HCT116 (cell line): ENCODE measurements around the gene TACO1. TPM values are rescaled to one million over a fixed set of nuclear protein-coding genes. Genes with fewer than 3 reads are reported as not detected.

Experiments used
- ATAC-seq: fragments of 200-7000 bp; cut with Tn5 transposase; 2 replicates; pipeline ENCODE4 v1.9.1; 2020; ENCODE audit warnings: mild to moderate bottlenecking, moderate library complexity
- BruUV-seq: library from RNA; stranded (reverse); fragments of 400-500 nt; replicated peaks from 2 replicates; lab custom pipeline; 2021; lab: Mats Ljungman, UMichigan
- CTCF ChIA-PET: fragments of 300-600 bp; sonication (Branson Sonifier 250); formaldehyde crosslinking; loops from one replicate; lab custom pipeline; 2021; ENCODE audit warnings: antibody characterized with exemption; lab: Charles Lee
- POLR2A ChIA-PET: fragments of 300-600, 350-600 bp; sonication (Branson Sonifier 250); formaldehyde crosslinking; loops from one replicate; lab custom pipeline; 2021; ENCODE audit warnings: antibody characterized with exemption; lab: Charles Lee
- RAD21 ChIA-PET, 2 experiments: fragments of 300-600 bp; sonication (Branson Sonifier 250); formaldehyde crosslinking; loops; one replicate each; lab custom pipeline; 2023; ENCODE audit warnings: low total read pairs in 2 of 2; ENCODE audit not compliant: uncharacterized antibody in 2 of 2, unreplicated experiment in 2 of 2, low non-redundant PET in 1 of 2; lab: Charles Lee
- DNase-seq: peaks from one replicate; pipeline ENCODE4 v3.0.0-alpha.2; 2010; ENCODE audit warnings: low read depth, low spot score
- H2AFZ ChIP-seq: fragments of 200-600 bp; shearing (Covaris generic), sonication (generic); 2 replicates; pipeline ENCODE4 v1.6.1; 2017; ENCODE audit warnings: low read depth, mixed run types, mixed read lengths, antibody characterized with exemption, low read length; ENCODE audit not compliant: poor library complexity, severe bottlenecking
- H3K27ac ChIP-seq: 2 replicates; pipeline ENCODE4 v1.5.1; 2012; ENCODE audit warnings: low read depth, low read length
- H3K27me3 ChIP-seq: fragments of 200-600 bp; sonication (generic); 2 replicates; pipeline ENCODE4 v1.6.1; 2016; ENCODE audit warnings: mixed run types, low read length, mixed read lengths; ENCODE audit not compliant: insufficient read depth
- H3K36me3 ChIP-seq, 2 experiments: fragments of 200-500 bp in 1 of 2; fragments of 200-600 bp in 1 of 2; sonication (Bioruptor generic) in 1 of 2; sonication (generic) in 1 of 2; 2 replicates each; pipeline versions ENCODE4 v1.5.1 to v1.6.1; 2014 to 2016; ENCODE audit warnings: low read length in 2 of 2, inconsistent platforms in 1 of 2, mixed read lengths in 1 of 2, mixed run types in 1 of 2; ENCODE audit not compliant: insufficient read depth in 2 of 2, control insufficient read depth in 1 of 2
- H3K4me1 ChIP-seq, 2 experiments: fragments of 200-600 bp in 1 of 2; sonication (generic) in 1 of 2; 2 replicates each; pipeline versions ENCODE4 v1.5.1 to v1.6.1; 2012 to 2017; ENCODE audit warnings: low read length in 2 of 2, inconsistent platforms in 1 of 2, mild to moderate bottlenecking in 1 of 2, mixed read lengths in 1 of 2, mixed run types in 1 of 2, moderate library complexity in 1 of 2; ENCODE audit not compliant: insufficient read depth in 2 of 2, control insufficient read depth in 1 of 2
- H3K4me2 ChIP-seq: fragments of 200-600 bp; sonication (generic); 2 replicates; pipeline ENCODE4 v1.6.1; 2017; ENCODE audit warnings: mixed run types, low read length, mixed read lengths
- H3K4me3 ChIP-seq, 2 experiments: fragments of 200-600 bp in 1 of 2; sonication (generic) in 1 of 2; replicated peaks in 1 of 2; 2 replicates each; pipeline ENCODE4 v1.5.1; 2011 to 2016; ENCODE audit warnings: low read length in 2 of 2, control low read depth in 1 of 2, low read depth in 1 of 2, mild to moderate bottlenecking in 1 of 2, mixed read lengths in 1 of 2, mixed run types in 1 of 2
- H3K79me2 ChIP-seq: fragments of 200-600 bp; sonication (generic); 2 replicates; pipeline ENCODE4 v1.6.1; 2017; ENCODE audit warnings: mild to moderate bottlenecking, mixed run types, low read length, moderate library complexity, mixed read lengths; ENCODE audit not compliant: insufficient read depth
- H3K9ac ChIP-seq: fragments of 200-600 bp; sonication (generic); 2 replicates; pipeline ENCODE4 v1.6.1; 2016; ENCODE audit warnings: low read length, mixed read lengths
- H3K9me2 ChIP-seq: fragments of 200-600 bp; sonication (generic), shearing (Covaris generic); 2 replicates; pipeline ENCODE4 v1.6.1; 2017; ENCODE audit warnings: mixed run types, mild to moderate bottlenecking, moderate library complexity; ENCODE audit not compliant: insufficient read depth
- H3K9me3 ChIP-seq, 2 experiments: fragments of 200-500 bp in 1 of 2; fragments of 200-600 bp in 1 of 2; sonication (Bioruptor generic) in 1 of 2; sonication (generic) in 1 of 2; 2 replicates each; pipeline ENCODE4 v1.6.1; 2014 to 2017; ENCODE audit warnings: low read length in 2 of 2, mixed read lengths in 2 of 2, inconsistent platforms in 1 of 2, low read depth in 1 of 2, mild to moderate bottlenecking in 1 of 2, mixed run types in 1 of 2, moderate library complexity in 1 of 2; ENCODE audit not compliant: control insufficient read depth in 1 of 2, insufficient read depth in 1 of 2
- H4K20me1 ChIP-seq: fragments of 200-600 bp; sonication (generic), shearing (Covaris generic); 2 replicates; pipeline ENCODE4 v1.6.1; 2017; ENCODE audit warnings: mixed run types, mild to moderate bottlenecking, moderate library complexity; ENCODE audit not compliant: insufficient read depth
- CBX3 ChIP-seq: IDR thresholded peaks from 2 replicates; pipeline ENCODE4 v1.6.1; 2012; ENCODE audit warnings: low read depth
- EZH2 ChIP-seq: fragments of 200-600 bp; sonication (generic); IDR thresholded peaks from 2 replicates; pipeline ENCODE4 v1.6.1; 2017; ENCODE audit warnings: antibody characterized with exemption, mixed run types
- SP1 ChIP-seq: IDR thresholded peaks from 2 replicates; pipeline ENCODE4 v1.6.1; 2012; ENCODE audit warnings: low read depth
- SRF ChIP-seq: IDR thresholded peaks from 2 replicates; pipeline ENCODE4 v1.6.1; 2012; ENCODE audit warnings: low read depth
- ZNF274 ChIP-seq: fragments of 200-500 bp; sonication (Bioruptor generic); IDR thresholded peaks from 2 replicates; pipeline ENCODE4 v1.6.1; 2014; ENCODE audit warnings: mild to moderate bottlenecking, low read depth, low read length, inconsistent platforms
- intact Hi-C: fragments of 100-400 bp; cut with micrococcal nuclease; formaldehyde crosslinking; loops from 2 replicates; pipeline ENCODE4 v1.10.0; 2022
- total RNA-seq: library from RNA; stranded (reverse); gene quantifications from one replicate; pipeline ENCODE4 v1.2.1, GENCODE V29; 2021; ENCODE audit not compliant: unreplicated experiment
- TF ChIP-seq, protein P1 (sequence below): IDR thresholded peaks from 2 replicates; pipeline ENCODE4 v1.6.1; 2011; ENCODE audit warnings: mild to moderate bottlenecking, low read length, moderate library complexity; ENCODE audit not compliant: insufficient replicate concordance; ENCODE audit errors: extremely low read depth
- TF ChIP-seq, protein P2 (sequence below): IDR thresholded peaks from 2 replicates; pipeline ENCODE4 v1.6.1; 2012

The TACO1 gene
- total RNA-seq, 1 experiment from 2014 or later: 39.6 TPM

DNA sequence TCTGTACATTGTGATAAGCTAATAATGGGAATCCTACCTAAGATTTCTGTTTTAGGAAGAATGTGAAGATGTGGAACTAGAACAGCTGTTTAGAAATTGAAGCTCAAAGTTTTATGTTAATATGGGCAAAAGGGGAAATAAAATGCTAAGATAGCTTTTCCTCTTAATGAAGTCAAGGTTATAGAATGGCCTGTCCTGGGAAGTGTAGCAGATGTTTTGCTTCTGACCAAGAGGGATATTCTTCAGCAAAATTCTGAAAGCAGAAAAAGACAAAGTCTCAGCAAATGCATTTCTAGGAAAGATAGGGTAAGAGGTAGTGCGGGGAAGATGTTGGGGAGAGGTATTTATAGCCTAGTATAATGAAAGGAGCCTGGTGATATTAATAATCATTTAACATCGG is 34.6 kb downstream of the TACO1 start (continued):
- TF ChIP-seq, protein P1, sequence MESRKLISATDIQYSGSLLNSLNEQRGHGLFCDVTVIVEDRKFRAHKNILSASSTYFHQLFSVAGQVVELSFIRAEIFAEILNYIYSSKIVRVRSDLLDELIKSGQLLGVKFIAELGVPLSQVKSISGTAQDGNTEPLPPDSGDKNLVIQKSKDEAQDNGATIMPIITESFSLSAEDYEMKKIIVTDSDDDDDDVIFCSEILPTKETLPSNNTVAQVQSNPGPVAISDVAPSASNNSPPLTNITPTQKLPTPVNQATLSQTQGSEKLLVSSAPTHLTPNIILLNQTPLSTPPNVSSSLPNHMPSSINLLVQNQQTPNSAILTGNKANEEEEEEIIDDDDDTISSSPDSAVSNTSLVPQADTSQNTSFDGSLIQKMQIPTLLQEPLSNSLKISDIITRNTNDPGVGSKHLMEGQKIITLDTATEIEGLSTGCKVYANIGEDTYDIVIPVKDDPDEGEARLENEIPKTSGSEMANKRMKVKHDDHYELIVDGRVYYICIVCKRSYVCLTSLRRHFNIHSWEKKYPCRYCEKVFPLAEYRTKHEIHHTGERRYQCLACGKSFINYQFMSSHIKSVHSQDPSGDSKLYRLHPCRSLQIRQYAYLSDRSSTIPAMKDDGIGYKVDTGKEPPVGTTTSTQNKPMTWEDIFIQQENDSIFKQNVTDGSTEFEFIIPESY: no peak
- TF ChIP-seq SP1 (no peak), ZNF274 (no peak), CBX3 (no peak), SRF (no peak)
- TF ChIP-seq, protein P2, sequence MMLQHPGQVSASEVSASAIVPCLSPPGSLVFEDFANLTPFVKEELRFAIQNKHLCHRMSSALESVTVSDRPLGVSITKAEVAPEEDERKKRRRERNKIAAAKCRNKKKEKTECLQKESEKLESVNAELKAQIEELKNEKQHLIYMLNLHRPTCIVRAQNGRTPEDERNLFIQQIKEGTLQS: no peak
- TF ChIP-seq, all 23 proteins: peak for 0

DNA sequence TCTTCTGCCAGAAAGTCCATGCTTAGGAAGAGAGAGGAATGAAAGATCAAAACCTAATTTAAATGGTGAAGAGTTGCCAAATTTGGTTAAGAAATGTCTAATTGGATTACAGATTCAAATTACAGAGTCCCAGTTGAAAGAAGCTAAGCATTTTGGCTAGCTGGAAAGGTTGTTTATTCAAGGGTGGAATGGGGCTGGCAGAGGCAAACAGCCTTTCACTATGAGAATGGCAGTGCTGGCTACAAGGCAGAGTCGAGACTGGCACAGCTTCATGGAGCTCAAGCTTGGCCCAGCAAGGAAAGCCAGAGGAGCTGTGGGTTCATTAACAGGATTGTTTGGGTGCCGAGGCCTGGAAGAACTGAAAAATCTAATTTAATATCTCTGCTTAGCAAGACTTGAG is 35.1 kb downstream of the TACO1 start:
- Histone ChIP-seq H3K9me3 (no peaks in the 10 kb centered on the region), H3K27ac (no peak overlapping the region), H3K9me2 (no peaks in the 10 kb centered on the region), H3K36me3 (no peaks in the 10 kb centered on the region), H3K27me3 (no peaks in the 10 kb centered on the region), H2AFZ (no peak overlapping the region), H3K4me1 (no peaks in the 10 kb centered on the region), H3K9ac (no peak overlapping the region), H3K4me3 (no peak overlapping the region), H3K79me2 (no peaks in the 10 kb centered on the region), H3K4me2 (no peak overlapping the region), H4K20me1 (no peaks in the 10 kb centered on the region)
- ChIA-PET RAD21 (no interaction called here), POLR2A (interaction anchor here (1.4 kb wide), 1 partner anchor 14 kb away, joined by 6 read pairs; the partner anchor contains the start of gene MAP3K3), CTCF (interaction anchor here (0.5 kb wide), 1 partner anchor 134 kb away, joined by 3 read pairs; no protein-coding TSS in a partner anchor)
- ATAC-seq (no peak), DNase-seq (no peak)
- TF ChIP-seq EZH2: no peak
- no peak for TF ChIP-seq SRF
- intact Hi-C loops: no loop called here
- BruUV-seq: no TSS peak
